ENCODE data around the gene SHROOM3.

DNA sequence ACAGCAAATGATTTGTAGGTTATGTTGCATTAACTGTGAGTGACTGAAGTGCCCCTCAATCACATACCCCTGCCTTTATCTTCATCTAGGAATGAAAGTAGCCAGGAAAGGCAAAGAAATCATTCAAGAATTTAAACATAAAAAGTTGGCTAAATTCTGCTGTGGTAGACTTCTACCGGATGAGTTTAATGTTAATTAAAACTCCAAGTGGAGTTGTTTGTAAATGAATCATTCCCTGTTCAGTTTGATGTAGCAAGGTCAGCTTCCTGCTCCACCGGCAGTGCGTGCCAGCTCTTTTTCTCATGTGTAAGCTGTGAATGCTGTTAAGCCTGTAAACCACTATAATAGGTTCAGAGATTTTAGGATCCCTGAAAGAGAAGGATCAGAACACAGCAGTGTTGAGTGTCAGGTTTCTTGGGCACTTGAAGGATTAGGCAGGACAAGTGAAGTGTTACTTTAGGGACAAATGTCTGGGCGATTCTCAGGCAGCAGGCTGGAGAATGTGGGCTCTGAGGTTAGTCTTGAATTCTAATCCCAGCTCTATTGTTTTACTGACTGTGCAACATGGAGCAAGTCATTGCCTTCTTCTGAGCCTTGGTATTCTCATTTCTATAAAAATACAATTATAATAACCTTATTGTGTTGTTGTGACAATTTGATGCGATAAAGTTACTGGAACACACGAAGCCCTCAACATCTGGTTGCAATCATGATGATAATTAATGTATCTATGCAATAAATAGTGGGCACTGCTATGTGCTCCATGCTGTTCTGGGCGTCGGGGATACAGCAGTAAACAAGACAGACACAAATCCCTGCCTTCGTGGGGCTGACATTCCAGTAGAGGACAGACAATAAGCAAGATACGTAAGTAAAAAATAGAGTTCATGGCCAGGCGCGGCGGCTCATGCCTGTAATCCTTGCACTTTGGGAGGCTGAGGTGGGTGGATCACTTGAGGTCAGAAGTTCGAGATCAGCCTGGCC lies 112.0 kb downstream of the SHROOM3 start:
- TF ChIP-seq GATA2 (IDR thresholded peaks at IDR 0.05; ENCODE audit: low read depth, low read length) (no peak), GATA3 (IDR thresholded peaks at IDR 0.05; ENCODE audit: low read depth, low read length) (no peak)

Measured in SH-SY5Y (cell line).